GM18526 (cell line): ENCODE data around the gene SMAP1.

Experiments used
- POLR2A ChIP-seq: IDR thresholded peaks from 3 replicates; pipeline ENCODE4 v1.6.1; 2011; ENCODE audit not compliant: insufficient read length; ENCODE audit errors: extremely low read depth

SMAP1 gene

DNA sequence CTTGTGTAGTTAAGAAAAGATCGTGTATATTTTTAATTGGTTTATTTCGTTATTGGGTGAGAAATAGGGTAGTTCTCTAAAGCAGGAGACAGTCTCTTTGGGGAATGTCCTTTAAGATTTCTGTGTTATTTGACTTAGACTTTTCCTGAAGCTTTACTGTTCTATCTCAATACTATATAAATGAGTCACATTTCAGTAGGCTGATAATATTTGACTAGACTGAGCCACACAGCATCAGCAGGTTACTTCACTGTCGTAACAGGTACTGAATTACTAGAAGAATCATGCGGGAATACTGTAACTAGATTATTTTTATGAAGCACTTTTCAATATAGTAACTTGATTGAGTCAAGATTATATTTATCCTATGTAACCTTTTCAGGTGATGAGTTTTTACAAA, 1.4 kb downstream of the SMAP1 start:
- no peak for TF ChIP-seq POLR2A

DNA sequence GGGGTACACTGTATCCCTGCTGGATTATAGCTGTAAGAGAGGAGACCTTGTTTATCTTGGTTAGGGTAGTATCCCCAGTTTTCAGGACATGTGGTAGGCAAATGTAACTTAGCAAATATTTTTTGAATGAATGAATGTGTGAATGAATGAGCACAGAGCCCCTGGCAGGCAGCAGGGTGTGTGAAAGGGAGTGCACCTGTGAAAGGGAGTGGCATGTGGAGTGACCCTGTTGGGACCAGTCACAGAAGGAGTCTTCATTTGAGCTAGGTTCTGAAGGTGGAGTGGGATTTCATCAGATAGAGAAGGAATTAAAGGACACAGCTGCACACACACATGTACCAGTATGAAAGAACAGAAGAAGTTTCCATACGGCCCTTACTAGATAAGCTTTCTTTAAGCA, 4.9 kb downstream of the SMAP1 start:
- TF ChIP-seq POLR2A = no peak

DNA sequence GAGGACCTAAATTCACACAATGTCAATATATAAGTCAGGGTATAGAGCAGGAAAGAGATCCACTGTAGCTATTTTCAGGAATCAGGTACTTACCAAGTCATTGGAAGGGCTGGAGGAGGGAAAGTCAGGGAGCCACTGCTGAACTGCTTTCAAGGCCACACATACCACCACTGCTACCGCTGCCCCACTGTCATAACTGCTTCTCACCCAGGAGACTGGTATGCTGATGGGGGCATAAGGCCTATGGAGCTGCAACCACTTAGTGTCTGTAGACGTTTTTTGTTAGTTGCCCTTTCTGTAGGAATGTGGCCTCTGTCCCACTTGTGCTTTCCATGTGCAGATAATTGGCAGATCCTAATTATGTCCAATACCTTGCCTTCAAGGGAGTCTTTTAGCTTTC, 5.4 kb downstream of the SMAP1 start:
- no peak for TF ChIP-seq POLR2A

DNA sequence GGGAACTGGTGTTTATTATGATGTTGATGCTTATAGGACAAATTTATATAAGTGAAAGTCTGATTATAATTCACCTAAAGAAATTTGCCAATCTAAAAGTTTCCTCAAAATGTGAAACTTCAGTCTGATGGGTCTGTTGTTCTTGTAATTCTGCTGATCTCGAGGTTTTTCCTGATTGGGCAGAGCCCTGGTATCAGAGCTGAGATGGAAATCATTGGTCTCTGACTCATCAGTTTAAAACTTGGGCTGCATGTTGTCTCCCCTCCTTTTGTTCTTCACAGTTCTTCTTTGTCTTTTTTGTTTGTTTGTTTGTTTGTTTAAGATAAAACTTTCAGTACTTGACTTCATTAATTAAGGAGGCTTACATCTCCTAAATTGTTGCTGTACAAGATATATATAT, 5.9 kb downstream of the SMAP1 start:
- no peak for TF ChIP-seq POLR2A

DNA sequence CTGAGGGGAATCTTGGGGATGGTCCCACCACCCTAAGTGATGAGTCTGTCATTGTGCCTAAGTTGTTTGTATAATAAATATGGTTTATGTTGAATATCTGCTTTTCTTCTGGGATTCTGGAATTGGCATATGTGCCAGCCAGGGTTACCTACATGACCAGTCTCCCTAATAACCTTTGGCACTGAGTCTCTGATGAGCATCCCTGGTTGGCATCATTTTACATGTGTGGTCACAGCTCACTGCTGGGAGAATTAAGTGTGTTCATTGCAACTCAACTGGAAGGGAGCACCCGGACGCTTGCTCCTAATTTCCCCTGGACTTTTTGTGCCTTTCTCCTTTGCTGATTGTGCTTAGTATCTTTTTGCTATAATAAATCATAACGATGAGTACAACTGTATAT, 8.1 kb downstream of the SMAP1 start:
- TF ChIP-seq POLR2A = no peak

DNA sequence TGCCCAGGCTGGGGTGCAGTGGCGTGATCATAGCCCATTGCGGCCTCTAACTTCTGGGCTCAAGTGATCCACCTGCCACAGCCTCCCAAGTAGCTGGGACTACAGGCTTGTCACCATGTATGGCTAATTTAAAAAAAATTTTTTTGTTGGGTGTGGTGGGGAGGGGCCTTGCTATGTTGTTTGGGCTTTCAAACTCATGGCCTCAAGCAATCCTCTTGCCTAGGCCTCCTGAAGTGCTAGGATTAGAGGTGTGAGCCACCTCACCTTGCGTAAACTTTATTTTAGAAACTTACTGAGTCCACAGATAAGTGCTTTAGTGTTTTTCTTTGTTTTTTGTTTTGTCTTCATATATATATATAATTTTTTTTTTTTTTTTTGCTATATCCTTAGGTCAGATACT, 9.1 kb downstream of the SMAP1 start:
- TF ChIP-seq POLR2A = no peak

DNA sequence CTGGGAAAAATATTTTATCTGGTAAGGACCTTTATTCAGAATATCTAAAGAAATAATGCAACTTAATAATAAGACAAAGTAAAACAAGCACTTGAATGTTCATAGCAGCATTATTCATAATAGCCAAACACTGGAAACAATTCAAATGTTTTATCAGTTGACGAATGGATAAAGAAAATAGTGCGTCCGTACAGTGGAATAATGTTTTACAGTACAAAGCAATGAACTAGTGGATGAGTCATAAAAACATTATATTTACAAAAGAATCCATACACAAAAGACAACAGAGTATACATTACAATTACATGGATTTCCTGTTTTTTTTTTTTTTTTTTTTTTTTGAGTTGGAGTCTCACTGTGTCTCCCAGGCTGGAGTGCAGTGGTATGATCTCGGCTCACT, 12.7 kb downstream of the SMAP1 start:
- no peak for TF ChIP-seq POLR2A

DNA sequence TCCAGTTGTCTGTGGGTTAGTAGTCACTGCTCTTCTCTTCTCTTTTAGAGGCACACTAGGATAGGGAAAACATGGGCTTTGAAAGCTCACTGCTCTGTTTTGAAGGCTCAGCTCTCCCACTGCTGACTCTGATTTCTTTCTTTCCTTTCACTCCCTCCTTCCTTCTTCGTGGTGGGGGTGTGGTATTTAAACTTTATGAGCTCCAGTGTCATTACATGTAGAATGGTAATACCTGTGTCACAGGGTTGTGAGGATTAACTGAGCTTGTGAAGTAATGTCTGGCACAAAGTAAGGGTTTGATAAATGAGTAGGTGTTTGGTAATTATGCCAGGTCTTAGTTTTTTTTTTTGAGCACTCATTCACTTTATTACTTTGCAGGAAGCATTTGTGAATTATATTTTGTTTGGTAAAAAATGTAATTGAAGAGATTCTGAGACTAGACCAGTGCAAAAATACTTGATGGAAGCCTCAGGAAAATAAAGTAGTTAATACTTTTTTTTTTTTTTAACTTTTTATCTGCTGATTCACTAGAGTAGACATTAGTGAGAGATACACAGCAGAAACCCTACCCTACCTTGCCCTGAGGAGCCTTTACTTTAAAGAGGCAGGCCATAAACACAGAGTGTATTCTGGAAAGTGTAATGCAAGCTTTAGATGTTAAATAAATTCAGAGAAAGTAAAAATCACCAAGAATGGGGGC, 17.3 kb downstream of the SMAP1 start:
- TF ChIP-seq POLR2A = no peak

DNA sequence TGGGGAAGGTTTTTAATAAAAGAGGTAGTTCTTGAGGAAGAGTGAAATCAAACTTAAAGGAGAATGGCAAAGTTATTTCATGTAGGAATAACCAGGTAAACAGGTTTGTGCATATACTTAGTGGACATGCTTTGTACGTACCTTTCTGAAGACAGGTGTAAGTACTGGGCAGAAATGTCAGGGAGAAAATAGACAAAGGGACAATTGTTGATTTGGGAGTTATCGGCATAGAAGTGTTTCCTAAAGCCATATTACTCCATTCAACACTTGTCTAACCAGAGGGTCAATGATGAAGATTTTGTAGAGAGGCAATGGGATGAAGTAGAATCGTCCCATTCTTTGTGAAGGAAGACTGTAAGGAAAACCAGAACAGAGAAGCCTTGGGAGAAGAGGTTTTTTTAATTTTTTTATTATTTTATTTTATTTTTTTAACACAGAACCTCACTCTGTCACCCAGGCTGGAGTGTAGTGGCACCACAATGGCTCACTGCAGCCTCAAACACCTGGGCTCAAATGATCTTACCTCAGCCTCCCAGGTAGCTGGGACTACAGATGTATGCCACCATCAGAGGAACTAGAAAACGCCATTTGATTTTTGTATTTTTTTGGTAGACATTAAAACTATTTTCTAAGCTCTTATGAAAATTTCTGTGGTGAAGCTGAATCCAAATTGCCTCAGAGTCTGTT, 18.0 kb downstream of the SMAP1 start:
- TF ChIP-seq POLR2A = no peak

DNA sequence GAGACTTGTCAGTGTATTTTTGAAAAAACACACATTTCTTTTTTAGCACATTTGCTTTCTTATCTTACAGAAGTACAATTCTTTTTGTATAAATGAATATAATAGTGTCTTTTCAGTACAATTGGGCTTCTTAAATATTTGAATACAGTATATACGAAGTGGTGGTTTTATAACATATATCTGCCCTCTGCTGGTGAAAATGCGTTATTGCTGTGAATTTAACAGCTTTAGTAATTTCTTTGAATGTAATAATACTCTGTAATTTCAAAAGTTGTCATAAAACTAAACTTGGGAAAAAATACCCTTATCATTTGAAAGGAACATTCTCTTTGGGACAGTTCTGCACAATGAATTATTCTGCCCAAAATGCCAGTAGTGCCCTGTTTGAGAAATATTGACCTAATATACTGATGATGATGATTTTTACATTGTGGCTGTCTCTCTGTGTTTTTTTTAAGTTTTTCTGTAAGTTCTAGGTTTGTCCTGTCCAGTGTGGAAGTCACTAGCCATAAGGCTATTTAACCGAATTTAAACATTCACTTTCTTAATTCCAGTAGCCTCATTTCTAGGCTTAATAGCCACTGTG, 19.0 kb downstream of the SMAP1 start:
- no peak for TF ChIP-seq POLR2A

DNA sequence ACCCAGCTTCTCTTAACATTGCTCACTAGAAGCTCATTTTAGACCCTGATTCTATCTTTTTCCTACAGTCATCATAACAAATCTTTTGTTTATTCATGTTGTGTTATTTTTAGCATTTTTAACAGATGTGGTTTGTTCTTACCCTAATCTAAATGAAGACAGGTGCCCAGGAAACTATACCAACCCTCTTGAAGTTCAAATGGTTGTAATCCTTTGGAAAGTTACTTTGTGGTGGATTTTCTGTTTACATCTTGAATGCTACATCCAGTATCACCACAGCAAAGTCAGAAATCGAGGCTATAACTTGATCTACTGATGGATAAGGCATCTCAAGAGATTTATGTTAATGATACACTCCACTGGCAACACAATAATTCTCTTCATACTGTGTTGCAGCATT, 26.2 kb downstream of the SMAP1 start:
- no peak for TF ChIP-seq POLR2A

DNA sequence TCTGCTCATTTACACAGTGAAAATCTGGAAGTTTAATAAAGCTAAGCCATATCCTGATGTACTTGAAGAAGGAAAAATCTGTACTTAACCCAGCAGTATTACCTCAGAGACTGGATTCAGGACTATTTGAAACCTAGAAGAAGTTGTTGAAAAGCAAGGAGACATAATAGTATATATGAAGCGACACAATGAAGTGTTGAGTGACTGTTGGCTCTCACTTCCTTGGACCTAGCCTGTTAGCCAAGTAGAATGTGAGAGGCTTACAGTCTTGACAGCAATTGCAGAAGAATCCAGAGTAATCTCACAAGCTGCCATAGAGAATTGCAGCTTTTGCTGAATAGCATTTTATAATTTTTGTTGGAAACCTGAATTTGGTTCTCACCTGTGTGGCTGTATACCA, 26.7 kb downstream of the SMAP1 start:
- no peak for TF ChIP-seq POLR2A

DNA sequence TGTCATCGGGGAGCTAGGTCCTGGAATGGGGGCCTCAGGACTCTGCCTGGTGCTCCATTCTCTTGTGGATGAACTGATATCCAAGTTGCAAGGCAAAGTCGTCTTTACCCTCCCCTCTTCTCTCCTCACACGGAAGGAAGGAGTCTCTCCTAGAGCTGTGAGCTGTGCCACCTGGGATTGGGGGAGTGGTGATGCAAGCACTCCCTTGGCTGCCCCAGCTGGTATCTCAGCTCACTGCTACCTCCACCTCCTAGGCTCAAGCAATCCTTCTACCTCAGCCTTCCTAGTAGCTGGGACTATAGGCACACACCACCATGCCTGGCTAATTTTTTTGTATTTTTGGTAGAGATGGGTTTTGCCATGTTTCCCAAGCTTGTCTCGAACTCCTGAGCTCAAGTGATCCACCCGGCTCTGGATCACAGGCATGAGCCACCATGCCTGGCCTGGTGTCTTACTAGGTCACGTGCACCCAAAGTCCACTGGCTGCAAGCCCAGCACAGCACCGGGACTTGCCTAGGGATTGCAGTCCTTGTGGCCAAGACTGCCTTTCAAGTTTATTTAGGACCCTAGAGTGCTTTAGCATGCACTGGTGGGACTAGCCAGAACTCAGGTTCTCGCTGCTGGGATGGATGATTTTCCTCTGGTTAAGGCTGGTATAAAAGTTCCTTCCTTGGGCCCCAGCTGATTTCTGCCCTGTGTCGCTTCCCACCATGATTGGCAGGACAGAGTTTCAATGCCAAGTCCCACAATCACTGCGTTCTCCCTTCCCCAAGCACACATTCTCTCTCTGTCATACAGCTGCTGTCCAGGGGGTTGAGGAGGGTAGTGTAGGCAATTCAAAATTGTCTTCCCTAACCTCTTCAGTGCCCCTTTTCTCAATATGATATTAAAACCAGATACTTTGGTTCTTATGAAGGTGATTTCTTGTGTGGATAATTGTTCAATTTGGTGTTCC, 33.5 kb downstream of the SMAP1 start:
- TF ChIP-seq POLR2A = no peak

DNA sequence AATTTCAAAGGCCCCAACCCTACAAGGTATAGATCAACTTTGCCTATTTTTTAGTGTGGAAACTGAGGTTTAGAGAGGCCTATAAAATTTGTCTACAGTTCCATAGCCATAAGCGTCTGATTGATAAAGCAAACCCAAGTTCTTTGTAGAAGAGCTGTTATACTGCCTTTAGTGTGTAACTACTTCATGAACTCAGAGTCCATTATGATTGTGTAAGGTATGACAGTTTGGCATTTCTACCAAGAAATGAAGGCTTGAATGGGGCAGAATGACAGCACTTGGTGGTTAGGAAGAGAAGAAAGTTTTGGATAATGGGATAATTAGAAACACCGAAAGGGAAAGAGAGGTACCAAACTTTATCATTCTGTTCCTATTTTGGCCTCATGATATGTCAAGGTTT, 38.1 kb downstream of the SMAP1 start:
- TF ChIP-seq POLR2A = no peak

DNA sequence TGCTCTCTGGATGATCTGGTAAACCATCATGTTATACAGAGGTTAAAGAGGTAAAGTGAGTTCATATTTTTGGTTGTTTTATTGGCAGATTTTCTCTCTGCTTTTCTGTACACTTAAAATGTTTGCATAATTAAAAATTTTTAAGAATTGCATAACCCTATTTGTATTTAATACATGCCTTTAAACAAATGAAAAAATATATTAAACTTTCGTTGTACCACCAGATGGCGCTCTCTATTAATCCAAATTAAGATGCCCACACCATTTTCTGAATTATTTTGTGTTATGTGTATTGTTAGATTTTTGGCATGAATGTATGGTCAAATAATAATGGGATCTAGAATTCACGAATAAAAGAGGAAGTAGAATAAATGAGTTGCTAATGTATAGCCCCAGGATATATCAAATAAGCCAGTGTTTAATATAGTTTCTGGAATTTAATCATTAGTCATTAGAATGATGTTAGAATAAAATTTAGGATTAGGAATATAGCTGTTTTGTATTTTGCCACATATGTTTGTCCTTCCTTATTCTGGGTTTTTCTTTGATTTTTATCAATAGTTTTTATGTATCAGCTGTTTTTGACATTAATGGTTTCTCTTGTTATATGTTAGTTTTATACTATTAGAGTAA, 38.9 kb downstream of the SMAP1 start:
- TF ChIP-seq POLR2A = no peak
